Upper lobe of left lung (tissue), 4 donors: ENCODE data around the gene ITGAL.

Source experiments
- CTCF ChIP-seq, 6 experiments: fragments of 450-650 bp in 4 of 6; fragments of 200-600 bp in 2 of 6; sonication (generic) in 2 of 6; IDR thresholded peaks; one replicate each; pipeline ENCODE4 v1.5.1; 2016 to 2019; ENCODE audit warnings: antibody characterized with exemption in 6 of 6
- EP300 ChIP-seq, 4 donors: sonication (generic); formaldehyde crosslinking; IDR thresholded peaks; one replicate each; pipeline ENCODE4 v1.5.1; 2017; ENCODE audit warnings: antibody characterized with exemption in 4 of 4, control low read depth in 2 of 4
- POLR2A ChIP-seq, 4 donors: fragments of 450-650 bp; IDR thresholded peaks; one replicate each; pipeline ENCODE4 v1.5.1; 2016 to 2017; ENCODE audit warnings: antibody characterized with exemption in 4 of 4, mild to moderate bottlenecking in 2 of 4

GRCh38 chr16:30519120-30520049 is 46.8 kb downstream of the ITGAL start:
- TF ChIP-seq CTCF (IDR thresholded peaks at IDR 0.05) = no peak
- TF ChIP-seq POLR2A (IDR thresholded peaks at IDR 0.05) = no peak
- TF ChIP-seq EP300 (IDR thresholded peaks at IDR 0.05) = no peak
